SU-DHL-6 (cell line): Measurements from ENCODE around the gene FBRSL1.

Experiments used
- EZH2phosphoT487 ChIP-seq: fragments of 200-600 bp; sonication (generic), shearing (Covaris generic); conservative IDR thresholded peaks from 2 replicates; pipeline ENCODE4 v1.6.1; 2018; ENCODE audit warnings: mild to moderate bottlenecking, antibody characterized with exemption, low read length, moderate library complexity, mixed read lengths
- TF ChIP-seq, protein P1 (sequence below): fragments of 200-600 bp; sonication (generic); IDR thresholded peaks from one replicate; pipeline ENCODE4 v1.5.1; 2017; ENCODE audit warnings: antibody characterized with exemption, mild to moderate bottlenecking, low read length, moderate library complexity; ENCODE audit not compliant: insufficient read depth, poor library complexity, severe bottlenecking

DNA sequence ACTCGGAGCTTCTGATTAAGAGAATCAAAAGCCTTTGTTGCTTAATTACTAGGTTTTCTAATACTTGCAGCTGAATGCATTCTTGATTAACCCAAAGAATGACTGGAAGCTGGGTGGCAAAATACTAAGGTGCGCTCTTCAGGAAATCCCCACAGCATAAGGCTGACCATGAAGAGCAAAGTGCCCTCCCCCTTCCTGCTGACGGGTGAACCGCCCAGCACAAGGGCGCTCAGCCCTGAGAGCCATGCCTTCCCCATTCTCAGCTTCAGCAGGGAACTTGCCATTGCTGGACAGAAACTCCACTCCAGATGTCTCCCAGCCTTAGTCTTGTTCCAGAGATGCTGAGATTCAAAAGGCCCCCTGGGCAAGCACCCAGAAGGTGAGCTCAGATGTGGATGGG, 27.2 kb upstream of the FBRSL1 start:
- TF ChIP-seq, protein P1, sequence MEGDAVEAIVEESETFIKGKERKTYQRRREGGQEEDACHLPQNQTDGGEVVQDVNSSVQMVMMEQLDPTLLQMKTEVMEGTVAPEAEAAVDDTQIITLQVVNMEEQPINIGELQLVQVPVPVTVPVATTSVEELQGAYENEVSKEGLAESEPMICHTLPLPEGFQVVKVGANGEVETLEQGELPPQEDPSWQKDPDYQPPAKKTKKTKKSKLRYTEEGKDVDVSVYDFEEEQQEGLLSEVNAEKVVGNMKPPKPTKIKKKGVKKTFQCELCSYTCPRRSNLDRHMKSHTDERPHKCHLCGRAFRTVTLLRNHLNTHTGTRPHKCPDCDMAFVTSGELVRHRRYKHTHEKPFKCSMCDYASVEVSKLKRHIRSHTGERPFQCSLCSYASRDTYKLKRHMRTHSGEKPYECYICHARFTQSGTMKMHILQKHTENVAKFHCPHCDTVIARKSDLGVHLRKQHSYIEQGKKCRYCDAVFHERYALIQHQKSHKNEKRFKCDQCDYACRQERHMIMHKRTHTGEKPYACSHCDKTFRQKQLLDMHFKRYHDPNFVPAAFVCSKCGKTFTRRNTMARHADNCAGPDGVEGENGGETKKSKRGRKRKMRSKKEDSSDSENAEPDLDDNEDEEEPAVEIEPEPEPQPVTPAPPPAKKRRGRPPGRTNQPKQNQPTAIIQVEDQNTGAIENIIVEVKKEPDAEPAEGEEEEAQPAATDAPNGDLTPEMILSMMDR = no peak
- no peak for TF ChIP-seq EZH2phosphoT487
